H9 (cell line): Measurements from ENCODE around the gene KIF6. TPM values are rescaled to one million over a fixed set of nuclear protein-coding genes. Genes with fewer than 3 reads are reported as not detected.

Experiments
- DNase-seq: peaks from one replicate; pipeline ENCODE4 v3.0.0-alpha.2; 2017
- H2AFZ ChIP-seq: one replicate; pipeline ENCODE4 v1.6.1; 2013; ENCODE audit warnings: mild to moderate bottlenecking, low read length, control low read depth, moderate library complexity
- H2AK5ac ChIP-seq: 2 replicates; pipeline ENCODE4 v1.6.1; 2013; ENCODE audit warnings: low read length, control low read depth, mixed read lengths; ENCODE audit not compliant: insufficient read length
- H2BK120ac ChIP-seq: one replicate; pipeline ENCODE4 v1.6.1; 2013; ENCODE audit warnings: low read depth, mild to moderate bottlenecking, low read length, control low read depth, inconsistent platforms; ENCODE audit not compliant: poor library complexity, severe bottlenecking
- H2BK12ac ChIP-seq: 2 replicates; pipeline ENCODE4 v1.6.1; 2013; ENCODE audit warnings: low read length, control low read depth, mixed read lengths, low read depth; ENCODE audit not compliant: insufficient read length
- H2BK15ac ChIP-seq: 2 replicates; pipeline ENCODE4 v1.6.1; 2013; ENCODE audit warnings: low read depth, low read length, control low read depth
- H2BK20ac ChIP-seq: one replicate; pipeline ENCODE4 v1.6.1; 2013; ENCODE audit warnings: low read depth, mild to moderate bottlenecking, low read length, control low read depth, inconsistent platforms; ENCODE audit not compliant: poor library complexity, severe bottlenecking
- H2BK5ac ChIP-seq: 2 replicates; pipeline ENCODE4 v1.6.1; 2013; ENCODE audit warnings: low read length, control low read depth, mixed read lengths; ENCODE audit not compliant: insufficient read length
- H3K14ac ChIP-seq: 2 replicates; pipeline ENCODE4 v1.6.1; 2013; ENCODE audit warnings: low read length, control low read depth; ENCODE audit not compliant: insufficient read depth
- H3K18ac ChIP-seq: 2 replicates; pipeline ENCODE4 v1.6.1; 2013; ENCODE audit warnings: low read depth, mild to moderate bottlenecking, mixed read lengths, low read length, control low read depth; ENCODE audit not compliant: insufficient read length
- H3K23ac ChIP-seq: 2 replicates; pipeline ENCODE4 v1.6.1; 2013; ENCODE audit warnings: low read length, control low read depth, mixed read lengths, low read depth; ENCODE audit not compliant: insufficient read length
- H3K23me2 ChIP-seq: 2 replicates; pipeline ENCODE4 v1.6.1; 2013; ENCODE audit warnings: low read depth, mild to moderate bottlenecking, mixed read lengths, low read length, control low read depth; ENCODE audit not compliant: insufficient read length, poor library complexity, severe bottlenecking
- H3K27ac ChIP-seq: 2 replicates; pipeline ENCODE4 v1.5.1; 2013; ENCODE audit warnings: low read length, control low read depth, mixed read lengths, low read depth; ENCODE audit not compliant: insufficient read length
- H3K27me3 ChIP-seq: 2 replicates; pipeline ENCODE4 v1.6.1; 2013; ENCODE audit warnings: low read length, control low read depth, inconsistent platforms; ENCODE audit not compliant: insufficient read depth
- H3K4ac ChIP-seq: 2 replicates; pipeline ENCODE4 v1.6.1; 2013; ENCODE audit warnings: low read depth, mild to moderate bottlenecking, control low read depth, inconsistent platforms, low read length, moderate library complexity
- H3K4me1 ChIP-seq: 2 replicates; pipeline ENCODE4 v1.6.1; 2013; ENCODE audit warnings: low read length, control low read depth, inconsistent platforms; ENCODE audit not compliant: insufficient read depth
- H3K4me2 ChIP-seq: 2 replicates; pipeline ENCODE4 v1.6.1; 2013; ENCODE audit warnings: low read length, control low read depth, mixed read lengths; ENCODE audit not compliant: insufficient read length, insufficient read depth
- H3K56ac ChIP-seq: 2 replicates; pipeline ENCODE4 v1.6.1; 2013; ENCODE audit warnings: low read depth, mild to moderate bottlenecking, mixed read lengths, low read length, control low read depth; ENCODE audit not compliant: insufficient read length
- H3K79me1 ChIP-seq: 2 replicates; pipeline ENCODE4 v1.6.1; 2013; ENCODE audit warnings: low read depth, mild to moderate bottlenecking, moderate library complexity, low read length, control low read depth, inconsistent platforms; ENCODE audit not compliant: insufficient read depth, poor library complexity, severe bottlenecking
- H3K79me2 ChIP-seq: 2 replicates; pipeline ENCODE4 v1.6.1; 2013; ENCODE audit warnings: low read length, control low read depth, inconsistent platforms; ENCODE audit not compliant: insufficient read depth
- H3K9ac ChIP-seq: 2 replicates; pipeline ENCODE4 v1.6.1; 2013; ENCODE audit warnings: low read length, control low read depth, mixed read lengths; ENCODE audit not compliant: insufficient read length; ENCODE audit errors: extremely low read depth
- H3K9me3 ChIP-seq: one replicate; pipeline ENCODE4 v1.6.1; 2013; ENCODE audit warnings: low read depth, low read length, inconsistent platforms; ENCODE audit not compliant: control insufficient read depth
- H3T11ph ChIP-seq: one replicate; pipeline ENCODE4 v1.6.1; 2013; ENCODE audit warnings: mild to moderate bottlenecking, low read length, control low read depth, inconsistent platforms
- H4K20me1 ChIP-seq: one replicate; pipeline ENCODE4 v1.6.1; 2013; ENCODE audit not compliant: control insufficient read depth, insufficient read length, insufficient read depth
- H4K5ac ChIP-seq: 2 replicates; pipeline ENCODE4 v1.6.1; 2013; ENCODE audit warnings: low read depth, mild to moderate bottlenecking, mixed read lengths, low read length, control low read depth; ENCODE audit not compliant: insufficient read length
- H4K8ac ChIP-seq: replicated peaks from 2 replicates; pipeline ENCODE4 v1.6.1; 2013; ENCODE audit warnings: low read length, control low read depth, mixed read lengths, low read depth; ENCODE audit not compliant: insufficient read length
- H4K91ac ChIP-seq: 2 replicates; pipeline ENCODE4 v1.6.1; 2013; ENCODE audit warnings: low read depth, mild to moderate bottlenecking, moderate library complexity, mixed read lengths, low read length, control low read depth; ENCODE audit not compliant: insufficient read length
- H3K27ac Mint-ChIP-seq, 3 experiments: 2 replicates in 2 of 3; 3 replicates in 1 of 3; pipeline ENCODE4 v1.8.0; 2020 to 2021; ENCODE audit warnings: mixed read lengths in 3 of 3, mild to moderate bottlenecking in 1 of 3, moderate library complexity in 1 of 3
- H3K27me3 Mint-ChIP-seq: 2 replicates; pipeline ENCODE4 v1.8.0; 2021; ENCODE audit warnings: low read depth, mild to moderate bottlenecking, moderate library complexity, mixed read lengths
- H3K36me3 Mint-ChIP-seq, 3 experiments: 2 replicates in 2 of 3; 3 replicates in 1 of 3; pipeline ENCODE4 v1.8.0; 2020 to 2021; ENCODE audit warnings: low read depth in 3 of 3, mixed read lengths in 3 of 3; ENCODE audit not compliant: insufficient read depth in 1 of 3
- H3K4me1 Mint-ChIP-seq, 2 experiments: 2 replicates each; pipeline ENCODE4 v1.8.0; 2020; ENCODE audit warnings: mixed read lengths in 2 of 2
- H3K4me3 Mint-ChIP-seq, 2 experiments: 2 replicates in 1 of 2; 3 replicates in 1 of 2; pipeline ENCODE4 v1.8.0; 2020 to 2021; ENCODE audit warnings: mild to moderate bottlenecking in 2 of 2, mixed read lengths in 2 of 2, moderate library complexity in 1 of 2
- H3K9me3 Mint-ChIP-seq, 2 experiments: 2 replicates in 1 of 2; 3 replicates in 1 of 2; pipeline ENCODE4 v1.8.0; 2020; ENCODE audit warnings: mild to moderate bottlenecking in 2 of 2, mixed read lengths in 2 of 2, moderate library complexity in 1 of 2
- CTCF ChIP-seq: fragments of 200-600 bp; sonication (generic); conservative IDR thresholded peaks from 3 replicates; pipeline ENCODE4 v1.8.0; 2021; ENCODE audit warnings: antibody characterized with exemption, mild to moderate bottlenecking
- WGBS: extraction: QIAGEN DNeasy Blood & Tissue Kit; methylation state at CpG from one replicate; pipeline ENCODE4 v1.1.7; 2013; ENCODE audit warnings: missing lambda C conversion rate, low lambda C conversion rate, mixed read lengths; ENCODE audit not compliant: insufficient read length; ENCODE audit errors: extremely low coverage; 5-methylcytosine and 5-hydroxymethylcytosine counted together
- total RNA-seq: library from RNA; stranded (reverse); gene quantifications from 2 replicates; pipeline ENCODE4 v1.2.1, GENCODE V29; 2021

KIF6 gene
- total RNA-seq, 1 experiment from 2014 or later, result 0.63 TPM

- H3K4me1 ChIP-seq, result no peaks in the 10 kb centered on the region
- no peak overlapping the region for H3K4ac ChIP-seq
- no peaks in the 10 kb centered on the region for H4K20me1 ChIP-seq
- no peaks in the 10 kb centered on the region for H3K27me3 Mint-ChIP-seq
- H2BK12ac ChIP-seq, result no peak overlapping the region
- TF ChIP-seq CTCF, result no peak
- H2BK20ac ChIP-seq, result no peak overlapping the region
- no peak overlapping the region for H3K27ac ChIP-seq
- no peak overlapping the region for H3K23ac ChIP-seq
- H2BK5ac ChIP-seq, result no peak overlapping the region
- H4K91ac ChIP-seq, result no peak overlapping the region
- no peaks in the 10 kb centered on the region for H3K9me3 Mint-ChIP-seq
- no peak overlapping the region for H2BK120ac ChIP-seq
- H3K23me2 ChIP-seq, result no peaks in the 10 kb centered on the region
- no peaks in the 10 kb centered on the region for H3K36me3 Mint-ChIP-seq
- no peak overlapping the region for H3K18ac ChIP-seq
- no peak overlapping the region for H3K9ac ChIP-seq
- H3K27ac Mint-ChIP-seq, result no peak overlapping the region
- H3K79me1 ChIP-seq, result no peaks in the 10 kb centered on the region
- H2AFZ ChIP-seq, result no peak overlapping the region
- H2BK15ac ChIP-seq, result no peak overlapping the region
- H3K4me3 Mint-ChIP-seq, result no peak overlapping the region
- no peak overlapping the region for H2AK5ac ChIP-seq
- H4K5ac ChIP-seq, result no peak overlapping the region
- H3K9me3 ChIP-seq, result no peaks in the 10 kb centered on the region
- H3K4me2 ChIP-seq, result no peak overlapping the region
- no CpG with 5 or more reads among the region's 3 CpGs for WGBS
- H3K14ac ChIP-seq, result no peak overlapping the region
- no peak overlapping the region for H3K56ac ChIP-seq
- H3K27me3 ChIP-seq, result no peaks in the 10 kb centered on the region
- no peak overlapping the region for H4K8ac ChIP-seq
- no peak overlapping the region for H3T11ph ChIP-seq
- peaks cover 8 to 20% of the 10 kb centered on the region in 2 experiments; a peak in 3 of 4 replicates for H3K4me1 Mint-ChIP-seq
- no peak for DNase-seq
- H3K79me2 ChIP-seq, result no peaks in the 10 kb centered on the region
Observed at GRCh38 chr6:39419607-39420006, 305.6 kb downstream of the KIF6 start.
